HG03280 (cell line): ENCODE data around the gene DPP9.

ENCODE experiments used
- ATAC-seq: cut with Tn5 transposase; IDR thresholded peaks from one replicate; pipeline ENCODE4 v1.9.1; 2021; ENCODE audit warnings: mild to moderate bottlenecking, moderate library complexity; ENCODE audit not compliant: unreplicated experiment

The DPP9 gene

GRCh38 chr19:4712771-4713170, 10.9 kb downstream of the DPP9 start:
- ATAC-seq = no peak

GRCh38 chr19:4711211-4711610, 12.4 kb downstream of the DPP9 start:
- no peak for ATAC-seq

GRCh38 chr19:4710281-4710600, 13.4 kb downstream of the DPP9 start:
- no peak for ATAC-seq

GRCh38 chr19:4709440-4710280, 14.0 kb downstream of the DPP9 start:
- ATAC-seq = no peak

- no peak for ATAC-seq
These were observed 15.5 kb downstream of the DPP9 start for GRCh38 chr19:4707956-4708650.

GRCh38 chr19:4707322-4707721, 16.3 kb downstream of the DPP9 start:
- no peak for ATAC-seq

- no peak for ATAC-seq
These were observed 18.1 kb downstream of the DPP9 start for GRCh38 chr19:4705413-4706131.

GRCh38 chr19:4704317-4704673, 19.3 kb downstream of the DPP9 start:
- ATAC-seq = no peak

GRCh38 chr19:4703671-4704316, 19.8 kb downstream of the DPP9 start:
- ATAC-seq = no peak

- no peak for ATAC-seq
These were observed 20.9 kb downstream of the DPP9 start for GRCh38 chr19:4702764-4703163.

GRCh38 chr19:4701557-4701956, 22.1 kb downstream of the DPP9 start:
- no peak for ATAC-seq

GRCh38 chr19:4700693-4700970, 23.0 kb downstream of the DPP9 start:
- ATAC-seq = no peak

GRCh38 chr19:4699826-4700692, 23.6 kb downstream of the DPP9 start:
- ATAC-seq = no peak

- ATAC-seq = no peak
These were observed 26.3 kb downstream of the DPP9 start for GRCh38 chr19:4697304-4697703.

GRCh38 chr19:4695224-4695731, 28.4 kb downstream of the DPP9 start:
- no peak for ATAC-seq

GRCh38 chr19:4694211-4694987, 29.2 kb downstream of the DPP9 start:
- ATAC-seq = no peak

GRCh38 chr19:4693471-4694121, 30.0 kb downstream of the DPP9 start:
- ATAC-seq = no peak

GRCh38 chr19:4693078-4693350, 30.6 kb downstream of the DPP9 start:
- no peak for ATAC-seq

- ATAC-seq = no peak
These were observed 31.2 kb downstream of the DPP9 start for GRCh38 chr19:4692251-4693077.
